Activated CD4-positive, alpha-beta T cell treated with anti-CD3 and anti-CD28 coated beads, Interleukin-2, amount 10 ng/mL, durations not matched to agents 24 days and 14 days (primary cell): ENCODE data around the gene CDK7. TPM values are rescaled to one million over a fixed set of nuclear protein-coding genes. Genes with fewer than 3 reads are reported as not detected.
A peak's percentile ranks its signal among the peaks of the same experiment; 100 is the strongest.
"Not testable (repeated sequence)": the region's sequence is repeated elsewhere in the genome, so short reads cannot be mapped to it uniquely, and the experiment has no call there.

Experiments used
- DNase-seq: peaks from one replicate; pipeline ENCODE4 v3.0.0; 2022
- H3K27ac Mint-ChIP-seq: one replicate; pipeline ENCODE4 v1.8.0; 2022; ENCODE audit warnings: mild to moderate bottlenecking, mixed read lengths
- H3K27me3 Mint-ChIP-seq: one replicate; pipeline ENCODE4 v1.8.0; 2022; ENCODE audit warnings: mixed read lengths
- H3K36me3 Mint-ChIP-seq: one replicate; pipeline ENCODE4 v1.8.0; 2022; ENCODE audit warnings: low read depth, mild to moderate bottlenecking, mixed read lengths
- H3K4me1 Mint-ChIP-seq: one replicate; pipeline ENCODE4 v1.8.0; 2021; ENCODE audit warnings: mixed read lengths
- H3K4me3 Mint-ChIP-seq: one replicate; pipeline ENCODE4 v1.8.0; 2022; ENCODE audit warnings: mild to moderate bottlenecking, moderate library complexity, mixed read lengths
- H3K9me3 Mint-ChIP-seq: one replicate; pipeline ENCODE4 v1.8.0; 2021; ENCODE audit warnings: mixed read lengths
- intact Hi-C: fragments of 100-400 bp; cut with micrococcal nuclease; formaldehyde crosslinking; loops from one replicate; pipeline ENCODE4 v1.15.1; 2023
- total RNA-seq: library from RNA; stranded (reverse); gene quantifications from 2 replicates; pipeline ENCODE4 v1.2.3, GENCODE V29; 2022

Gene CDK7
- total RNA-seq, 1 donor from 2014 or later: 45.6 TPM

GRCh38 chr5:69219939-69220338, 14.7 kb upstream of the CDK7 start:
- intact Hi-C loops: no loop called here
- Mint-ChIP-seq H3K9me3 (no peaks in the 10 kb centered on the region), H3K27ac (no peak overlapping the region), H3K4me1 (peaks cover 15% of the 10 kb centered on the region), H3K4me3 (no peak overlapping the region), H3K36me3 (peaks cover 16% of the 10 kb centered on the region), H3K27me3 (no peaks in the 10 kb centered on the region)
- DNase-seq: no peak

DNA sequence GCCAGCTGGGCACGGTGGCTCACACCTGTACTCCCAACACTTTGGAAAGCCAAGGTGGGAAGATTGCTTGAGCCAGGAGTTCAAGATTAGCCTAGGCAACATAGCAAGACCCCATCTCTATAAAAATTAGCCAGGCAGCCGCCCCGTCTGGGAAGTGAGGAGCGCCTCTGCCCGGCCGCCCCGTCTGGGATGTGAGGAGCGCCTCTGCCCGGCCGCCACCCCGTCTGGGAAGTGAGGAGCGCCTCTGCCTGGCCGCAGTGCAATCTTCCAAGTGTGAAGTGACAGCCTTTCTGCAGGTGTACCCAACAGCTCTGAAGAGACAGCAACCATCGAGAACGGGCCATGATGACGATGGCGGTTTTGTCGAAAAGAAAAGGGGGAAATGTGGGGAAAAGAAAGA, 14.3 kb upstream of the CDK7 start:
- H3K27ac Mint-ChIP-seq, DNase-seq, H3K9me3 Mint-ChIP-seq, intact Hi-C loops, H3K27me3 Mint-ChIP-seq, H3K4me3 Mint-ChIP-seq: not testable (repeated sequence)
- Mint-ChIP-seq H3K4me1 (peaks cover 14% of the 10 kb centered on the region), H3K36me3 (peaks cover 13% of the 10 kb centered on the region)

GRCh38 chr5:69220833-69221232, 13.9 kb upstream of the CDK7 start:
- H3K4me3 Mint-ChIP-seq, H3K9me3 Mint-ChIP-seq, intact Hi-C loops, DNase-seq, H3K27me3 Mint-ChIP-seq, H3K27ac Mint-ChIP-seq: not testable (repeated sequence)
- peaks cover 14% of the 10 kb centered on the region for H3K4me1 Mint-ChIP-seq
- peaks cover 14% of the 10 kb centered on the region for H3K36me3 Mint-ChIP-seq

DNA sequence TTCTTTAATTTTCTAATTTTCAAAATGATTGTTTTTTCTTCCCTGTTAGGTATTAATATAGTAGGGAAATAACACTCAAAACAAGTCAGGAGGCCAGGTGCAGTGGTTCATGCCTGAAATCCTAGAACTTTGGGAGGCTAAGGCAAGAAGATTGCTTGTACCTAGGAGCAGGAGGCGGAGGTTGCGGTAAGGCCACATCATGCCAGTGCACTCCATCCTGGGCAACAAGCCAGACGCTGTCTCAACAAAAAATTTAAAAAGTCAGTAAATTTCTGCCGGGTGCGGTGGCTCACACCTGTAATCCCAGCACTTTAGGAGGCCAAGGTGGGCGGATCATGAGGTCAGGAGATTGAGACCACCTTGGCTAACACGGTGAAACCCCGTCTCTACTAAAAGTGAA, 10.2 kb upstream of the CDK7 start:
- no peak overlapping the region for H3K27ac Mint-ChIP-seq
- no peaks in the 10 kb centered on the region for H3K9me3 Mint-ChIP-seq
- peaks cover 1% of the 10 kb centered on the region for H3K4me1 Mint-ChIP-seq
- H3K36me3 Mint-ChIP-seq: peaks cover 20% of the 10 kb centered on the region
- no peak for DNase-seq
- intact Hi-C loops: no loop called here
- no peaks in the 10 kb centered on the region for H3K27me3 Mint-ChIP-seq
- no peak overlapping the region for H3K4me3 Mint-ChIP-seq

- no peak overlapping the region for H3K27ac Mint-ChIP-seq
- intact Hi-C loops: no loop called here
- H3K36me3 Mint-ChIP-seq: peaks cover 21% of the 10 kb centered on the region
- H3K9me3 Mint-ChIP-seq: no peaks in the 10 kb centered on the region
- no peaks in the 10 kb centered on the region for H3K4me1 Mint-ChIP-seq
- no peak for DNase-seq
- no peaks in the 10 kb centered on the region for H3K27me3 Mint-ChIP-seq
- H3K4me3 Mint-ChIP-seq: no peak overlapping the region
Measured at GRCh38 chr5:69225860-69226259, 8.8 kb upstream of the CDK7 start.

DNA sequence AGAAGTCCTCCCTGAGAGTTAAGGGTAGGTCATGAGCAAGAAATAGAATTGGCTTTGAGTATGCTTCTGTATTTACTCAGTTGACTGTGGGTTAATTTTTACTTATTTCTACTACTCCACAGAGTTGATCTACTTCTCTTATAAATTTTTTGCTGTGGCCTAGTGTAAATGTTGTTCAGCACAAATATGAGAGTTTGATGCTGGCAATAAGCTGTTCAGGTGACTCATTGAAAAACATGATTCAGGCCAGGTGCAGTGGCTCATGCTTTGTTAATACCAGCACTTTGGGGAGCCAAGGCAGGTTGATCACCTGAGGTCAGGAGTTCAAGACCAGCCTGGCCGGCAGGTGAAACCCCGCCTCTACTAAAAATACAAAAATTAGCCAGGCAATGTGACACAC, 4.5 kb upstream of the CDK7 start:
- Mint-ChIP-seq H3K27me3 (no peaks in the 10 kb centered on the region), H3K27ac (no peak overlapping the region), H3K9me3 (no peaks in the 10 kb centered on the region), H3K36me3 (peaks cover 14% of the 10 kb centered on the region), H3K4me1 (peaks cover 8% of the 10 kb centered on the region), H3K4me3 (no peak overlapping the region)
- no peak for DNase-seq
- intact Hi-C loops: no loop called here

DNA sequence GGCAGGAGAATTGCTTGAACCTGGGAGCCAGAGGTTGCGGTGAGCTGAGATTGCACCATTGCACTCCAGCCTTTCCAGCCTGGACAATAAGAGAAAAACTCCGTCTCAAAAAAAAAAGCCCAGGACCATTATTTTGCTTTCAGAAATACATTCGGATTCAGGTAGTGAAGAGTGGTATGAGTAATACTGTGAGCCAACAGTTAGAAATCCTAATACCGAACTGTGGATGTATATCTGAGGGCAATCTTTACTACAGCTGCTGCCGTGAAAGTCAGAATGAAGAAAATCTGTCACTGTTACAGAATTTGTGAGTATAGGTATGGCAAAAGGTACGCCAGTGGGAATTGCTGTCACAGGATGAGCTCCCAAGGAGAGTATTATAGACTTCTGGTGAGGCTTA, 3.4 kb upstream of the CDK7 start:
- peaks cover 10% of the 10 kb centered on the region for H3K36me3 Mint-ChIP-seq
- no peak overlapping the region for H3K4me3 Mint-ChIP-seq
- no peak for DNase-seq
- intact Hi-C loops: no loop called here
- H3K27ac Mint-ChIP-seq: no peak overlapping the region
- H3K27me3 Mint-ChIP-seq: no peaks in the 10 kb centered on the region
- H3K9me3 Mint-ChIP-seq: no peaks in the 10 kb centered on the region
- peaks cover 12% of the 10 kb centered on the region for H3K4me1 Mint-ChIP-seq

- no peak overlapping the region for H3K4me3 Mint-ChIP-seq
- H3K9me3 Mint-ChIP-seq: no peaks in the 10 kb centered on the region
- intact Hi-C loops: no loop called here
- no peak overlapping the region for H3K27ac Mint-ChIP-seq
- DNase-seq: no peak
- no peaks in the 10 kb centered on the region for H3K27me3 Mint-ChIP-seq
- H3K4me1 Mint-ChIP-seq: peaks cover 14% of the 10 kb centered on the region
- H3K36me3 Mint-ChIP-seq: peaks cover 12% of the 10 kb centered on the region
Measured at GRCh38 chr5:69231851-69232250, 2.8 kb upstream of the CDK7 start.

DNA sequence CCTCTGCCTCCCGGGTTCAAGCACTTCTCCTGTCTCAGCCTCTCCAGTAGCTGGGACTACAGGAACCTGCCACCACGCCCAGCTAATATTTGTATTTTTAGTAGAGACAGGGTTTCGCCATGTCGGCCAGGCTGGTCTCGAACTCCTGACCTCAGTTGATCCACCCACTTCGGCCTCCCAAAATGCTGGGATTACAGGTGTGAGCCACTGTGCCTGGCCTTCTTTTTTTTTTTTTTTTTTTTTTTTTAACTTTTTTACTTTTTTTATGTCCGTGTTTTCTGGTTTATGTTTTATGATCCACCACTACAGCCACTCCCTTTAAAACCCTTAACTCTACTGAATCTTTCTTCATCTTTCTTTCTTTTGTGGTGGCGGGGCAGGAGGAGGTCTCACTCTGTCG, 2.0 kb downstream of the CDK7 start:
- not testable (repeated sequence) for H3K27me3 Mint-ChIP-seq
- H3K36me3 Mint-ChIP-seq: peaks cover 35% of the 10 kb centered on the region

DNA sequence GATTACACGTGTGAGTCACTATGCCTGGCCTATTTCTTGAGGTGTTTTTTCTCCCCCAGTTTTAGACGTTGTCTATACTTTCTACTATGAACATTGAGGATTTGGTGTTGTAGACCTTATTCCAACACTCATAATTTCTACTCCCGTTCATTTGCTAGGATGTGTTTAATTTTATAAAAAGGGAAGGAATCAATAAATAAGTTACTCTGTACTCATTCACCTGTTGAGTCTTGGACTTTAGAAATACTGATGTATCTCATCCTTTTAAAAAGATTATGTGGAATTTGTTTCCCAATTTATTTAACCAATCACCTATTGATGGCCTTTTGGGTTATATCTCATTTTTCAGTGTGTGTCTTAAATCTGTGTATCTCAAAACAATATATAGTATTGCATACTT, 3.2 kb downstream of the CDK7 start:
- intact Hi-C loops: no loop called here
- H3K27me3 Mint-ChIP-seq: no peaks in the 10 kb centered on the region
- peak overlapping the region; percentile 58 for H3K4me3 Mint-ChIP-seq
- DNase-seq: no peak
- no peak overlapping the region for H3K27ac Mint-ChIP-seq
- peaks cover 42% of the 10 kb centered on the region for H3K36me3 Mint-ChIP-seq
- no peaks in the 10 kb centered on the region for H3K9me3 Mint-ChIP-seq
- peaks cover 38% of the 10 kb centered on the region for H3K4me1 Mint-ChIP-seq

More for the DNA sequence above, 2.0 kb downstream of the CDK7 start:
- DNase-seq, intact Hi-C loops, H3K9me3 Mint-ChIP-seq: not testable (repeated sequence)
- Mint-ChIP-seq H3K4me1 (peaks cover 33% of the 10 kb centered on the region), H3K27ac (peak overlapping the region; percentile 68), H3K4me3 (peak overlapping the region; percentile 58)

DNA sequence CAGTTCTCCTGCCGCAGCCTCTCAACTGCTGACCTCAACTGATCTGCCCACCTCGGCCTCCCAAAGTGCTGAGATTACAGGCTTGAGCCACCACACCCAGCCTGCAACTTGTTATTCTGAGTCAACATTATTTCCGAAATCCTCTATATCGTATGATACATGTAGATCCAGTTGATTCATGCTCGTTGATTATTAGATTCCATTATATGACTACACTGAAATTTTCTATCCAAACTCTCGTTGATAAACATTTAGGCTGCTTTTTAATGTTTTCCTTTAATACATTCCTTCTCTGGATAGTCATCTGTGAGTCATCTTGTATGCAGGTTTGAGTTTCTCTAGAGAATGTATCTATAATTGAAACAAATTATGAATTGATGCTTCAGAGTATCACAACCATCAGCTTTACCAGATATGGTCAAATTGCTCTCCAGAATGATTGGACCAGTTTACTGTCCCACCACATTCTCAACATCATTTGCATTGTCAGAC, 4.1 kb downstream of the CDK7 start:
- Mint-ChIP-seq H3K27ac (no peak overlapping the region), H3K4me3 (no peak overlapping the region), H3K9me3 (no peaks in the 10 kb centered on the region), H3K36me3 (peaks cover 48% of the 10 kb centered on the region), H3K27me3 (no peaks in the 10 kb centered on the region), H3K4me1 (peaks cover 40% of the 10 kb centered on the region)
- no peak for DNase-seq
- intact Hi-C loops: no loop called here

DNA sequence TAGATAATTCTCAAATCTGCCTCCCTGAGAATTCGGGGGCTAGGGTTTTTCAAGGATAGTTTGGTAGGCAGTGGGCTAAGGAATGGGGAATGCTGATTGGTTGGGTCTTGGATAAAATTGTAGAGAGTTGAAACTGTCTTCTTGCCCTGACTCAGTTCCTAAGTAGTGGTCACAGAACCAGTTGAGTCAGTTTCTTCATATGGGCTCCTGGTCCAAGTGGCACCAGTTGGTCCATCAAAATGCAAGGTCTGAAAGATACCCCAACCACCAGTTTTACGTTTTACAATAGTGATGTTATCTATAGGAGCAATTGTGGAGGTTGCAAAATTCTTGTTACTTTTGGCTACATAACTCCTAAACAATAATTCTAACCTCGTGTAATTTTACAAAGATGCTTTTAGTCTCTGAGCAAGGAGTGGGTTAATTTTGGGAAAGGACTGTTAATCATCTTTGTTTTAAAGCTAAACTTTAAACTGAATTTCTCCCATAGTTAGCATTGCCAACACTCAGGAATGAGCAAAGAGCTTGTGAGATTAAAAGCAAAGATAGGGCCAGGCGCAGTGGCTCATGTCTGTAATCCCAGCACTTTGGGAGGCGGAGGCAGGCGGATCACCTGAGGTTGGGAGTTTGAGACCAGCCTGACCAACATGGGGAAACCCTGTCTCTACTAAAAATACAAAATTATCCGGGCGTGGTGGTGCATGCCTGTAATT, 7.7 kb downstream of the CDK7 start:
- H3K36me3 Mint-ChIP-seq: peaks cover 56% of the 10 kb centered on the region
- DNase-seq: no peak
- no peak overlapping the region for H3K4me3 Mint-ChIP-seq
- no peaks in the 10 kb centered on the region for H3K9me3 Mint-ChIP-seq
- H3K27me3 Mint-ChIP-seq: no peaks in the 10 kb centered on the region
- intact Hi-C loops: no loop called here
- H3K4me1 Mint-ChIP-seq: peaks cover 33% of the 10 kb centered on the region
- H3K27ac Mint-ChIP-seq: no peak overlapping the region

DNA sequence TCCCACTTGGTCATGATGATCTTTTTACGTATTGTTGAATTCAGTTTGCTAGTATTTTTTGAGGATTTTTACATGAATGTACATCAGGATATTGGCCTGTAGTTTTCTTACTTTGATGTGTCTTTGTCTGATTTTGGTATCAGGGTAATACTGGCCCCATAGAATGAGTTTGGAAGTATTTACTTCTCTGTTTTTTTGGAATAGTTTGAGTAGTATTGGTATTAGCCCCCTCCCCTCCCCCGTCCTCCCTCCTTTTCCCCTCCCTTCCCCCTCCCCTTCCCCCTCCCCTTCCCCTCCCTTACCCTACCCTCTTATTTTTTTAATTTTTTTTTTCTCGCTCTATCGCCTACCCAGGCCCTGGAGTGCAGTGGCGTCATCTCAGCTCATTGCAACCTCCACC, 10.3 kb downstream of the CDK7 start:
- Mint-ChIP-seq H3K4me3 (no peak overlapping the region), H3K27ac (no peak overlapping the region), H3K4me1 (peaks cover 23% of the 10 kb centered on the region), H3K27me3 (no peaks in the 10 kb centered on the region), H3K36me3 (peaks cover 48% of the 10 kb centered on the region), H3K9me3 (no peaks in the 10 kb centered on the region)
- intact Hi-C loops: no loop called here
- DNase-seq: no peak

DNA sequence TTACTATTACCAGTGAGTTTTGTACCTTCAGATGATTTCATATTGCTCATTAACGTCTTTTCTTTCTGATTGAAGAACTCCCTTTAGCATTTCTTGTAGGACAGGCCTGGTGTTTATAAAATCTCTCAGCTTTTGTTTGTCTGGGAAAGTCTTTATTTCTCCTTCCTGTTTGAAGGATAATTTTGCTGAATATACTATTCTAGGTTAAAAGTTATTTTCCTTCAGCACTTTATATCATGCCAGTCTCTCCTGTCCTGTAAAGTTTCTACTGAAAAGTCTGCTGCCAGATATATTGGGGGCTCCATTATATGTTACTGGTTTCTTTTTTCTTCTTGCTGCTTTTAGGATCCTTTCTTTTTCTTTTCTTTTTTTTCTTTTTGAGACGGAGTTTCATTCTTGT, 13.3 kb downstream of the CDK7 start:
- intact Hi-C loops: no loop called here
- Mint-ChIP-seq H3K4me3 (no peak overlapping the region), H3K27me3 (no peaks in the 10 kb centered on the region)

DNA sequence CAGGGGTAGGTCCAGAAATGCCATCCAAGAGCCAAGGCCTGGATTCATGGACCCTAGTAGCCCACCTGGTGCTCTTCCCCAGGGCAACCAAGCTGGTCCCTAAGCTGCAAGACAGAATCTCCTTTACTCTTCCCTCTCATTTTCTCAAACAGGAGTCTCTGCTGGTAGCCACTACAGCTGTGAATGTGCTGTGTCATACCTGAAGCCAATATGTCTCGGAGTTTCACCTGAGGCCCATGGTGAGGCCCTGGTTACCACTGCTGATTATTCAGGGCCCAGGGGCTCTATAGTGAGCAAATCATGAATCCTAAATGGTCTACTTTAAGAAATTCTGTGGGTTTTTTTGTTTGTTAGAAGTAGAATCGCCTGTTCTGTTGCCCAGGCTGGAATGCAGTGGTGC, 15.9 kb downstream of the CDK7 start:
- Mint-ChIP-seq H3K27me3 (no peaks in the 10 kb centered on the region), H3K4me1 (peaks cover 8% of the 10 kb centered on the region), H3K27ac (no peak overlapping the region), H3K4me3 (no peak overlapping the region), H3K36me3 (peaks cover 19% of the 10 kb centered on the region), H3K9me3 (no peaks in the 10 kb centered on the region)
- no peak for DNase-seq
- intact Hi-C loops: no loop called here

More for the DNA sequence above, 13.3 kb downstream of the CDK7 start:
- no peak for DNase-seq
- peaks cover 29% of the 10 kb centered on the region for H3K36me3 Mint-ChIP-seq
- no peak overlapping the region for H3K27ac Mint-ChIP-seq
- H3K4me1 Mint-ChIP-seq: peaks cover 15% of the 10 kb centered on the region
- H3K9me3 Mint-ChIP-seq: no peaks in the 10 kb centered on the region
